GM21447 (cell line): Measurements from ENCODE around the gene P2RY13.
A peak's percentile ranks its signal among the peaks of the same experiment; 100 is the strongest.

Experiments used
- ATAC-seq: cut with Tn5 transposase; IDR thresholded peaks from one replicate; pipeline ENCODE4 v1.9.1; 2021; ENCODE audit not compliant: unreplicated experiment

P2RY13 gene

DNA sequence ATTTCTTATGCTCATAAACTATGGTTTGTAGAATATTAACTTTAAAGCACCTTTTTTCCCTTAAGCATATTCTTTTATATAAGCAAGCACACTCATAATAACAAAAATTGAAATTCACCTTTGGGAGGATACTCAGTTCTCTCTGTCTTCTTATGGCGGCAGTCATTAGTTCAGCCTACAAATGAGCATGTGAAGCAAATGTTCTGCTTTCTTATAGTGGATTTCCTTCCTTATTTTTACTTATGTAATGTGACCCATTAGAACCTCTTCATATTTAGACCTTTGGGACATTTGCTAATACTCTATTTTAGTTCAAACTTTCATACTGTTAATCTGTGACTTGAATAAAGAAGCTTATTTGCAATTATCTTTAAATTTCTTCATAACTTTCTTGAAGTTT lies at the start of gene P2RY13:
Gene P2RY13 (minus strand): TSS at position 187 of the 400 bp plus-strand sequence. CDS start 21 bp downstream, at position 166.
- no peak for ATAC-seq

DNA sequence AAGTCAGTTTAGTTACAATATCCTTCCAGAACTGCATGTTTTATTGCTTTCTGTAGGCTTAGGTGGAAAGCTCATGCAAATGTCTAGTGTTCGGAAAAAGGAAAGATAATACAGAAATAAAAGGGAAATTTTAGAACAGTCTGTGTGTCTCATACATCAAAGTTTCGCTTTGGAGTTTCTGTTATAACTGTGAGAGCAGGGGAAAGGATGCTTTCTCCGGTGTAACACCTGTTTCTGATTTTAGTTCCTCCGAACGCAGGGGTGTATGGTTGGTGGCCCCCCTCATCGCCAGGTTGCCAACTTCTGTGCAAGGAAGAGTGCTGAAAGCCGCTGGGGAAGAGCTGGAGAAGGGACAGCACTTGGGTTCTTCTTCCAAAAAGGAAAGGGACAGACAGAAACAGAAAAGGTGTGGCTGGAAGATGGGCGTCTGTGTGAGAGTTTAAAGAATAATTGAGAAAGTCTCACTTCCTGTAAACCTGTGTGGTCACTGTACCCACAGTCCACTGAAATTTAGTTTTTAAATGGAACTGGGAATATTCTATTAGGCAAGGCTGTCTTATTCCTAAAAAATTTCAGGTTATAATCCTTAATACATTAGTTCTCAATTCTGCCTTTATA lies 48.5 kb upstream of the P2RY13 start:
- peak; percentile 70 for ATAC-seq

DNA sequence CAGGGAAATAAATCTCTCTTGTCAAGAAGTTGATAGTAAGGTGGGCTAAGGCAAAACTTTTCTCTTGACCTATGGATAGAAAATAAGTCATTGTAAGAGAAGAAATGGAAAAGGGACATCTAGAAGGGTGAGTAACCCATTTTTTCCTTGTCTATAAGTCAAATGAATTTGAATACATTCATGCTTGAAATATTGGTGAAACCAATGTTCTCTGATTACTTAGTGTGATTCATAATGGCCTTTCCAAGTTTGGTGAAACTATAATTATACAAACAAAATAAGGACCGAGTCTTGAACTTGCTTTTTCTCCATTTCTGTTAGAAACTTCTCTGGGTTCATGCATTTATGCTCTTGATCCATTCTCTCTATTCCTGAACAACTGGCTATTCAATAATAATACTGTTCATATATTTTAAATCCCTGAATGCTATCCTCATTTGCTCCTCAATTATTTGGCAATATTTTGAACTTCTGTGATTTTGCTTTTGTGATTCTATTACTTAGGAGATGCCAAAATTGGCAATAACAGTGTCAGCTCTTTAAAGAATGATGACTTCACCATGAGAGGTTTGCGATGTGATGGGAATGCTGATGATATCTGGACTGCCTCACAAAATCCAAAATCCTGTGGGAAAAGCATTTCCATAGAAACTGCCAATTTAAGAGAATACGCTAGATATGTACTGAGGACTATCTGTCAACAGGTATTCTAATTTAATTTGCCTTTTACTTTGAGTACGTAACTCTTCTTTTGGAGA lies 42.9 kb upstream of the P2RY13 start:
- ATAC-seq, result no peak

DNA sequence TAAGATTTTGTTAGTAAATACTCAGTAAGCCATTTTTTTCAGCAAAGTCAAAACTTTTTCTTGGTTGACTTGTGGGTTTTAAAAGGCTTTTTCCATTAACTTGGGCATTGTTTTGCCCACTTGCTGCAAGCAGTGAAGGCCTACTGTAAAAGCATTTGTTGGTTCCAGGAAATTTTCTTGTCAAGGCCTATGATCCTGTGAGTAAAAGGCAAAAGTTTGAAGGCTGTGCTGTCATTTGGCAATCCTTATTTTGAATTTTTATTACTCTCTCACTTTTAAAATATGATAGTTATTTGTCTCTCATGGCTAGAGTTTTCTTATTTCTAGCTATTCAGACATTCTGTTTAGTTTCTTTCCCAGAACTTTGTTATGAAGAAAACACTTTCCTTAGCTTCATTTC lies 42.2 kb upstream of the P2RY13 start:
- no peak for ATAC-seq

DNA sequence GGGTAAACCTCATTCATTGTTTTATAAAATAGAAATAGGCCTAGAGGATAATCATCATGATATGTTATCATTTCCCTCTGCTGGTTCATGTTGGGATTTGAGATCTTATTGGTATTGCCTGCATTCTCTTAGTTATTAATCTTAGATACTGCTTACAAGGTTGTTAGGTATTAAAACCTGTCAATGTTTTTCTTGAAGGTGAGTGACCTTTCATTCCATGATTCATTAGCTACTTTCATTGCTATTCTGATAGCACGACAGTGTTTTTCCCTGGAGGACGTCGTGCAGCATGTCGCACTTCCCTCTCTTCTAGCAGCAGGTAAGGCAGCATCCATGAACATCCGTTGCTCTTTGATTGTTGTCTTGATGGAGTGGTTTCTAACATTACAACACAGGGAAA lies 38.1 kb upstream of the P2RY13 start:
- ATAC-seq, result no peak

DNA sequence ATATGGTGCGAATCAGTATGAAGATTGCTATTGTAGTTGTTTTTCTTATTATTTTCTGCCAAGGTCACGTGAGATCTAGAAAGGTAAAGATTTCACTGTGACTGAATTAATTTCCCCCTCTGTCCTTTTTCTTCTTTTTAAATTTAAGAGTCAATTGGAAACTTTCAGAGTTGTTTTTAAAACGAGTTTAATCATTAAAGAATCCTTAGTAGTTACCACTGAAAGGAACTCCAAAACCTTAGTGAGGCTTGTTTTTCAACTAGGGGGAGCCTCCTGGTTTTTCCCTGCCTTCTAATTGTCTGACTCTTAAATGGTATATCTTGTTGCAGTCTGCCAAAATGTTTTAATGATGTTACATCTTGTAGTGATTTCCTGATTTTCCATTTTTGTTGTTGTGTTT lies 37.6 kb upstream of the P2RY13 start:
- ATAC-seq, result no peak

DNA sequence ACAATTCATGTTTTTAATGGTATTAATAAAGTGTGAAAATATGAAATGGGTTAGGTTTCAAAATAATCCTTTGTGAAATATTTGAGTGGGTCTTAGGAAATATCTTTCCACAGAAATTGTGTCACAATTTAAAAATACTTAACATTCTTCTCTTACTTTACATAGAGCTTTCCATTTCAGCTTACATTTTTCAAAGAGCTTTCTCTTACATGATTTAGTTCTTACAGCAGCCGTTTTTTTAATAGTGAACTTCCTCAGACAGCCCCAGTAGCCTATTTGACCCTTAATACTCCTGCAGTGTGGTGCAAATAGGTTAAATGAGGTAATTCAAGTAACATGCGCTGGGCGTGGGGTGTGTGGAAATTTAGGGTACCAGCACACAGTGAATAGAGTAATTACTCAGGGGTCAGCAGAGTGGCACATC lies 33.4 kb upstream of the P2RY13 start:
- no peak for ATAC-seq

DNA sequence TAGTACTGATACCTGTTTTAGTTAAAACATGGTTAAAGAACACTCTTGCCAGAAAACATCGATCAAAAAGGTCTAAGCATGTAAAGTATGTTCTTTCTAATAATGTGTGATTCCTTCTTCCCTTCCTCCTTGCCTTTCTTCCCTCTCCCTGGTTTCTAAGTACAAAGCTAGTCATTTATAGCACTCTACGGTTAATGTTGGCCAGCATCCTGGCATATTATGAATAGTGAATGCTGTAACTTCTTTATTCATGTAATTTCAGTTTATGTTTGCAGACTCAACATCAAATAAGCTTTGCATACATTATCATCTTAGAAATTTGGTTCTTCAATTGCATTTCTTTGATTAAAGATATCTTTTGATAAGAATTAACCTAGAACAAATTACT lies 28.1 kb upstream of the P2RY13 start:
- ATAC-seq, result no peak

DNA sequence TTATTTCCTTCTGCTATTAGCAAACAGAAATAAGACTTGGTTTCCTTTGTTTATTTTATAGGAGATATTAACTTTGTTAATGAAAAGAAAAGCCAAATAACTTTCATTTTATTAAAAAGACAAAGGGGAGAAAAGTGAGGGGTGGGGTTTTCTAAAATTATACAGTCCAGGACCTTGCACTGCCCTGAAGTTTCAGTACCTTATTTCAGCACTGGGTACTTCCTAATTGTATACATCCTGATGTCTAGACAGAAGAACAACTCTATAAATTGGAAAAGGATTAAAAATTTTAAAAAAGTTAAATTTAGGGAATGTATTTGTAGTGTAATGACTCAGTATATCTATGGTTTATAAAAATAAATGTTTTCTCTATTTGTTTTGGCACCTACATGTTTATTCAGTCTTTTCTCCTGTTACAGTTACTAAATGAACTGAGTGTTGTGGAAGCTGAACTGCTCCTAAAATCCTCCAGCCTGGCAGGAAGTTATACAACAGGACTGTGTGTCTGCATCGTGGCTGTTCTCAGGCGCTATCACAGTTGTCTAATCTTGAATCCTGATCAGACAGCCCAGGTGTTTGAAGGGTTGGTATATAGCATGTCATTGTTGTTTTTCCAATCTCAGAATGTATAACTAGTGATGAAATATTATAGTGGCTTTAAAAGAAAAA lies 27.6 kb upstream of the P2RY13 start:
- no peak for ATAC-seq

DNA sequence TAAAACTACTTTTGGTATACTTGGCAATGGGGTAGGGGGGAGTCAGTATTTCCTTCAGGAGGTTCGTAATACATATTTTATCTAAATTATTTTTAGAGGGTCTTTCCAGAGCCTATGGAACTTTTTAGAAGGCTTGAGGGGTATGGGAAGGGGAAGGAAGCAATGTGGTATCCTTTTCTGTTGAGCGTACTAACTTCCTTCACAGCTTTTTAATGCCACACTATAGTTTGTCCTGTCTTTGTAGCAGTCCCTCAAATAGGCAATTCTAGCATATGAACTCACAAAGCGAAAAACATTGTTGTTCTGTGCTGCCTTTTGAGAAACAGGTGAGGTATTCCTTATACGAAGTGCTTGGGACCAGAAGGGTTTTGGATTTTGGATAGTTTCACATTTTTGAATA lies 22.3 kb upstream of the P2RY13 start:
- peak; percentile 23 for ATAC-seq

DNA sequence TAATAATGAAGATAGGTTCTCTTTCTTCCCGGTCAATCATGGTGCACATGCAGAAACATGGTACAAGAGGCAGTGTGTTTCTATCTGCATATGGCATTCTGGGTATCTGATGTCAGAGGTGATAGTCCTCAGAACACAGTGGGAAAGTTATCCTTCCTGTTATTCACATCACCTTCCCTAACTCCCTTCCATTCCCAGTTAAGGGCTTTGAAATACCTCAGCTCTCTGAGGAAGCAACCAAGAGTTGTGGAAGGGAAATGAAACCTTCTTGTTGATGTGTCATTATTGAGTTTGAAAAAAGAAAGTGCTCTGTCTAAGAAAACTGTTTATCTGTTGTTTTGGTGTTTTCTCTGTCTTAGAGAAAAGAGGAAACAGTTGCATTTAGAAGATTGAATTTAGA lies 21.9 kb upstream of the P2RY13 start:
- ATAC-seq, result peak; percentile 81

DNA sequence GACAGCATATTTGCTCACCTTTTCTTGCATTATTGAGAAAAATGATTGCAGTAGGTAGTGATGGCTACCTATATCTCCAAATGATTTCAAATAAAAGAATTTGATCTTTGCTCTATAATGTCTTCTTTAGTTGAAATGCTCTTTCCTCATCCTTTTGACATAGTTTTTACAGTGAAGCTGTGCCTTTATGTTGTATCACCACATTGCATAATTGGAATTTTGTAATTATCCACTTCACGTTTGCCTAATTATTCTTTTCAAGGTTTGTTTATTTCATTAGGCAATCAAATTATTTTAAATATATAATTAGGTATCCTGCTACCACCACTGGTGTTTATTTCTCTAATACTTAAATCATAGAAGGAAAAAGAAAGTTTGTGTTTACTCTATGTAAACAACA lies 21.3 kb upstream of the P2RY13 start:
- ATAC-seq, result no peak

DNA sequence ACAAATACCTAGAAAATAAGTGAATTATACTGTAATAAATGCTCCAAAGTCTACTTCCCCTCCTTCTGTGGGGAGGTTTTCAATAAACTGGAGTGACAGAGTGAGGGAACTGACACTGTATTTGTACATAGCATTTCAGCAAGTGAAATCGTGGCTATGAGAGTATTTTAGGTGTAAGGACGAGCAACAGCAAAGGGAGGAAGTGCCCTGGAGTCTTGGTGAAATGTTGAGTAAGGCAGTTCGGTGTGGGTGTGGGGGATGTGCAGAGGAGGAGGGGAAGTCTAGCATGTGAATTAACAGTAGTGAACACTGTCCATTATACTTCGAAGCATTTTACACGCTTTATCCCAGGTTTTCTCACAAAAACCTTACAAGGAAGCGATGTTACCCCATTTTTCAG lies 18.1 kb upstream of the P2RY13 start:
- ATAC-seq, result no peak

DNA sequence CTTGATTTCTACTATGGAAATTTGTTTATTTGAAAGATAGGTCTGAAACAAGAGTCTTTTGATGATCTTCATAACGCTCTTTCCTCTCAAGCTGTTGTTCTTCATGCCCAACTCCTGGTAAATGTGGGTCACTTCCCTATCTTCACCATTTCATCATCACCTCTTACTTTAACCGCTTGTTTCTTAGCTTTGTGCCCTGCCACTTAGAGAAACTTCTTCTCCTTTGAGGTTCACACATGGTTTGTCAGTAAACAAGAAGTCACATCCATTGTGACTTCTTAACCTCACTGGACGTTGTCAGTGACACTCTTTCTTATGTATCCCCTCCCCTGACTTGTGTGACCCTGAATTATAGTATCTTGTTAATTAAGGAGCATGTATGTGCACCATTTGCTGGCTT lies 16.9 kb upstream of the P2RY13 start:
- no peak for ATAC-seq

DNA sequence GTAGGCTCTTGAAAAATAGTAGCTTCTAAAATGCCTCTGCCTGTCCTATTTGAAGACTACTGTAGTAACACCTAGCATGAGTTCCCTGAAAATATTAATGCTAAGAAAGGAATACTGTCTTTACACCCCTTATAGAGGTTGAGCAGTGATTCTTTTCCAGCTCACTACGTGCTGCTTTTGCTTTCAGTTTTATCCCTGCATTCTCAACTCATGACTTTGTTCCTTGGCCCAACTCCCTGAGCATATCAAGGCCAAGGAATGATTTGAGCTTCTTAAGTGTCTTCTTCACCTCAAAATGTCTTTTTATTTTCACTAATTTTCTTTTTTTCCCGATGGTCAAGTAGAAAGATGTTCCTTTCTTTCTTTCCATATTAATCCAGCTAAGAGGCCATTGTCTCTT lies 16.5 kb upstream of the P2RY13 start:
- no peak for ATAC-seq

DNA sequence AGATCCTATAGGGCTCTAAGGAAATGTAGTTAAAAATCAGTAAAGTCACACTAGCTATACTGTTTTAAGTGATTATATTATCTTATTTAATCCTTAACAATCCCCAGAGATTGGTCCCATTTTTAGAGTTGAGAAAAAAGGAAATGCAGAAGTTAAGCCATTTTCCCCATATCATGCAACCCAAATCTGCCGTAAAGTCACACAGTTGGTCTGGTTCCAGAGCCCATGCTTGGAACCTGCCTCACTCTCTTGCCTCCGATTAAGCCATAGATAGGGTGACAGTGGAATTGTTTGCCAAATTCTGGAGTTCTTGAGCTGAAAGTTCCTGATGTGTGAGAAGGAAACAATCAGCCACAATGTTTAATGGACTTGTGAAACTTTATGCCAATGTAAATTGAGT lies 2.3 kb upstream of the P2RY13 start:
- no peak for ATAC-seq

DNA sequence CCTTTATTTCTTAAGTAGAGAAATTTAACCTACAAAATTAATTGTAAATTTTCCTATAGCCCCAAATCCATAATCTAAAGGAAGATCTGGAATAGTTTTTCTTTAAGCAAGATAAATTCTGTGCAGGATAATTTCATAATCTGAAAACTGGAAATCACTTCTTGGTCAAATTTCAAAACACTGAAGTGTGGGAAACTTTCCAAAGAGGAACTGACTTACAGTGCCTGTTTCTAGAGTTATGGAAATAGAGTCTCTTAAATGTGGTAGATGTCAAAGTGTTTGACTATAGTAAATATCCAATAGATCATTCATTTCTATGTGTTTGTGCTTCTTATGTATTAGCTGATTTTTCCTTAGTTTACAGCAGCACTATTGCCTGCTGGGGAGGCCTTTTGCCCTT lies 1.6 kb upstream of the P2RY13 start:
- ATAC-seq, result no peak

DNA sequence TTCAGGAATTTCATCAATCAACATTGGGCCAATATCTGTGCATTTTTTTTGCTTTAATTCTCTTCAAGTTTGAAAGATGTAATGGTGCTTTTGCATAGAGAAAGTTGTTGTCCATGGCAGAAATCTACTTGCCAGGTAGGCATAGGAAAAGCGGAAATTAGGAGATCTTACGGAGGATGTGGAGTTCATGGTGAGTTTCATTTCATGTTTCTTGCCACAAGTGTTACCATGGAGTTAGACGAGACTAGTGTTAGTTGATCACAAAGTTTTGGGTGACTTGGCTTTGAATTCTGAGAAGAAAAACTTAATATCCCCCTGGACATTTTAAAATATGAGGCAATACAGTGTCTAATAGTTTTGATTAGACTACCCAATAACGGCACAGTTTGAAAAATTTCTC lies 1.0 kb upstream of the P2RY13 start:
- ATAC-seq, result no peak

DNA sequence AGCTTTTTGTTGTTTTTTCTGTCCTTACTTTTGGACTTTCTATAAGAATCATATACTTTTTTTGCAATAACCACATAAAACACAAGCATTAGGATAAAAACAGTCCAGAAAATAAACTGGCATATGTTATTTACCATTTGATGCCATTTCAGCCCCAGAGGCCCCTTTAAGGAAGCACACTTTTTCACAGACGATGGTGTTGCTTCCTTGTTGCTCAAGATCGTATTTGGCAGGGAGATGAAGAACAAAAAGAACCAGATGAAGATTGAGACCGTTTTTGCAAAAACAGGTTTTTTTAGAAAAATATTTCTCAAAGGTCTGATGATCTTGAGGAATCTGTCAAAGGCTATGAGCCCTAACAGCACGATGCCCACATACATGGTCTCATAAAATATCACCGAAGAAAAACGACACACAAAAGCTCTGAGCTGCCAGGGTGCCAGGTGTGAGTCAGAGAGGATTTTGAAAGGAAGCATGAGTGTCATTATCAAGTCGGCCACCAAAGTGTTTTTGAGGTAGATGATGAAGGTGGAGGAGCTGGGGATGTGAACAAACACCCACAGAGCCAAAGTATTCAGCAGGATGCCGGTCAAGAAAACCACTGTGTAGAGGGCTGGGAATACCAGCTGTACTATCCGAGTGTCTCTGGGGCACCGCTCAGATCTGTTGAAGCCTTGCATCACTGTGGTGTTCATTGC lies 902 bp downstream of the P2RY13 start:
- no peak for ATAC-seq

DNA sequence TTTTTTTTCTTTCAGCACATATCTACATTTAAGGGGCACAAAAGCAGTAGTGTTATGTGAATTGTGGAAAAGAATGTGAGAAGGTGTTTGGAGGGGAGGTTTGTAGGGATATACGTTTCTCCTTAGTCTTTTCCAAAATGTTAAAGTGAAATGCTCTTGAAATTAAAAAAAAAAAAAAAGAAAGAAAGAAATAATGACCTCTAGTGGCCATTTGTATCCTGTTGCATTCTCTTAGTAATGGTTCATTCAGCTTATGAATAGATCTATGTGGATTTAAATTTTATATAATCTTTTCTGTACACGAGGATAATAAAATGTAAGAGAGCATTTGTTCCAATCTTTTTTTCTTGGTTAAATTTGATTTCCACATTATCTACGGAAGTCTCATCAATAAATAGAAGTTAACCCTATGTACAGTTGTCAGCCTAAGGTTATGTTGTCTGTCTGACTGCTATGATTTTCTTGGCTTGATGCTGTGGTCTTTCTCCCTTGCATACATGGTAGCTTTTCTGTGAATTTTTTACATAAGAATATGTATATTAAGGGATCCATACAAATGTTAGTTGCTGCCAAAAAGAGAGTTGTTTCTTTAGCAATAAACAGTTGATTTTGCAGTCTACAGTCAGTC lies 1.7 kb downstream of the P2RY13 start:
- no peak for ATAC-seq

DNA sequence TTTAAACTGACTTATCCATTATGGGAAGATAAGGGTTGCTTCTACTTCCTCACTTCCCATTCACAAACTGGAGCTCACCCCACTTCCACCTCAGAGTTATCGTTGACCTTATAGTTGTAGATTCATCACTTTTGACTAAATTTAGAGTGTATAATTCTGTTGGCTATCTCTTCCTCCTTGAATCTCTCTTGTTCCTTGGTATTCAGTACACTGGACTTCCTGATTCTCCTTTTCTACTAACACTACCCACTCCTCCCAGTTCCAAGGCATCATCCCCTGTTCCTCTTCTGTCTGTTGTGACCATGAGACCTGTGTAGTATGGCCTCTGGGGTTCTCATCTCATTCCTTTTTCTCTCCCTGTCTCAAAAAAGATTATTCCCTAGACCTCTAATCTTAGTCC lies 6.8 kb downstream of the P2RY13 start:
- no peak for ATAC-seq
